Nephron progenitor cell (in vitro differentiated cells): ENCODE data around the gene TEN1.
"Not testable (repeated sequence)": the region's sequence is repeated elsewhere in the genome, so short reads cannot be mapped to it uniquely, and the experiment has no call there.

Experiments used
- DNase-seq: peaks from one replicate; pipeline ENCODE4 v3.0.0; 2021
- H3K27ac Mint-ChIP-seq: 2 replicates; pipeline ENCODE4 v1.8.0; 2021; ENCODE audit warnings: mild to moderate bottlenecking, moderate library complexity, mixed read lengths
- H3K27me3 Mint-ChIP-seq: 2 replicates; pipeline ENCODE4 v1.8.0; 2021; ENCODE audit warnings: mild to moderate bottlenecking, low read depth, mixed read lengths; ENCODE audit not compliant: poor library complexity
- H3K36me3 Mint-ChIP-seq: 2 replicates; pipeline ENCODE4 v1.8.0; 2021; ENCODE audit warnings: low read depth, mixed read lengths
- H3K4me1 Mint-ChIP-seq: 2 replicates; pipeline ENCODE4 v1.8.0; 2021; ENCODE audit warnings: mixed read lengths
- H3K4me3 Mint-ChIP-seq: 2 replicates; pipeline ENCODE4 v1.8.0; 2021; ENCODE audit warnings: mild to moderate bottlenecking, moderate library complexity, mixed read lengths
- H3K9me3 Mint-ChIP-seq: 2 replicates; pipeline ENCODE4 v1.8.0; 2021; ENCODE audit warnings: mild to moderate bottlenecking, moderate library complexity, mixed read lengths
- TF ChIP-seq, protein P1 (sequence below): fragments of 200-600 bp; sonication (generic); IDR thresholded peaks from 2 replicates; pipeline ENCODE4 v1.5.0; 2021; ENCODE audit warnings: antibody characterized with exemption

TEN1 gene

DNA sequence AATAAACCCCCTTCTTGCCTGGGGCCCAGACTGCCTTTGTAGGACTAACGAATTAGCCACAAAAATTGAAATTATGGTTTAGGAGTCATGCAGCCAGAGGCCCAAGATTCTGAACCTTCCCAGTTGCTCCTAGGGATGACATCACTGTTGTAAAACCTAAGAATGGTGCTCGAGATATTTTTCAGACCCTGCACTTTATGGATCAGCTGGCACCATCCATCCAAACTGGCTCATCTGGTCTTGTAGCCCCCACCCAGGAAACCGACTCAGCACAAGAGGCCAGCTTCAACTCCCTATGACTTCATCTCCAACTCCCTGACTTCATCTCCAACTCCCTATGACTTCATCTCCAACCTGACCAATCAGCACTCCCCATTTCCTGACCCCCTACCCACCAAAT lies 59.0 kb downstream of the TEN1 start:
- Mint-ChIP-seq H3K27ac (peak overlapping the region; percentile 14), H3K9me3 (no peaks in the 10 kb centered on the region), H3K36me3 (peaks cover 48% of the 10 kb centered on the region), H3K4me3 (no peak overlapping the region), H3K27me3 (peaks cover 5% of the 10 kb centered on the region), H3K4me1 (peaks cover 59% of the 10 kb centered on the region)
- no peak for DNase-seq
- TF ChIP-seq, protein P1, sequence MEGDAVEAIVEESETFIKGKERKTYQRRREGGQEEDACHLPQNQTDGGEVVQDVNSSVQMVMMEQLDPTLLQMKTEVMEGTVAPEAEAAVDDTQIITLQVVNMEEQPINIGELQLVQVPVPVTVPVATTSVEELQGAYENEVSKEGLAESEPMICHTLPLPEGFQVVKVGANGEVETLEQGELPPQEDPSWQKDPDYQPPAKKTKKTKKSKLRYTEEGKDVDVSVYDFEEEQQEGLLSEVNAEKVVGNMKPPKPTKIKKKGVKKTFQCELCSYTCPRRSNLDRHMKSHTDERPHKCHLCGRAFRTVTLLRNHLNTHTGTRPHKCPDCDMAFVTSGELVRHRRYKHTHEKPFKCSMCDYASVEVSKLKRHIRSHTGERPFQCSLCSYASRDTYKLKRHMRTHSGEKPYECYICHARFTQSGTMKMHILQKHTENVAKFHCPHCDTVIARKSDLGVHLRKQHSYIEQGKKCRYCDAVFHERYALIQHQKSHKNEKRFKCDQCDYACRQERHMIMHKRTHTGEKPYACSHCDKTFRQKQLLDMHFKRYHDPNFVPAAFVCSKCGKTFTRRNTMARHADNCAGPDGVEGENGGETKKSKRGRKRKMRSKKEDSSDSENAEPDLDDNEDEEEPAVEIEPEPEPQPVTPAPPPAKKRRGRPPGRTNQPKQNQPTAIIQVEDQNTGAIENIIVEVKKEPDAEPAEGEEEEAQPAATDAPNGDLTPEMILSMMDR: no peak

DNA sequence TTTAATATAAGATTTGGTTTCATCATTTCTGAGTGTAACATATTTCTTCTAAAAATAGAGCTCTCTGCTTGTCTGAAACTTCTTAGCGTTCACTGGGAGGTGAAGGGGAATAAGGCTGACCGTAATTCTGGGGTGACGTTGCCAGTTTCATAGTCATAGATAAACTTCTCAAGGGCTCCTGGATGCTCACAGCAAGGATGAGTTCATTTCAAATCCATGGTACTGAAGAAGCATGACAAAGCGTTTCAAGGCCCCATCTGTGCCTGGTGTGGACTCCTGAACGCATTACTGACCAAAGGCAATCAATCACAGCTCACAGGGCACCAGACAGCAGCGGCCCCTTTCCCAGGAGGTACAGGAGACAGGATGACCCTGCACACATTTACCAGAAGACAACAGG lies 60.1 kb downstream of the TEN1 start:
- Mint-ChIP-seq H3K36me3 (peaks cover 59% of the 10 kb centered on the region), H3K9me3 (no peaks in the 10 kb centered on the region), H3K27me3 (no peaks in the 10 kb centered on the region), H3K27ac (peak overlapping the region; percentile 14), H3K4me1 (peaks cover 59% of the 10 kb centered on the region), H3K4me3 (peak overlapping the region; percentile 58)
- TF ChIP-seq, protein P1: no peak
- no peak for DNase-seq

DNA sequence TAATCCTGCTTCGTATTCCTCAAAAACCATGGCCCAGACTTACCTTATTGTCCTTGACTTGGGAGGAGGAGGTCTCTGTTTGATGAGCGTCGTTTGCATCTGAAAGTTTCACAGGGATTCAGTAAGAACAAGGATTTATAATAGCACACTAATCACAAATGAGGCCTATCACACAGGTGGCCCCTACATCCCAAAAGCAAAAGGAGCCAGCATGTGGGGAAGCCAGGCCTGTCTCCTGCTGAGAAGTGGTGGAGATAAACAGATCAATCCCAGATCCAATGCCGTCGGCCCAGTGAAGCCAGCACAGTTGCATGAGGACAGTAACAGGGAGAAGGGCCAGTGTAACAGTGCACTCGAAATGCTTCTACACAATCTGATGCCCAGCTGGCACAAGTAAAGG lies 61.3 kb downstream of the TEN1 start:
- TF ChIP-seq, protein P1: no peak
- H3K27ac Mint-ChIP-seq: peak overlapping the region; percentile 10
- peaks cover 72% of the 10 kb centered on the region for H3K36me3 Mint-ChIP-seq
- H3K4me1 Mint-ChIP-seq: peaks cover 51% of the 10 kb centered on the region
- no peaks in the 10 kb centered on the region for H3K9me3 Mint-ChIP-seq
- H3K4me3 Mint-ChIP-seq: no peak overlapping the region
- no peak for DNase-seq
- no peaks in the 10 kb centered on the region for H3K27me3 Mint-ChIP-seq

DNA sequence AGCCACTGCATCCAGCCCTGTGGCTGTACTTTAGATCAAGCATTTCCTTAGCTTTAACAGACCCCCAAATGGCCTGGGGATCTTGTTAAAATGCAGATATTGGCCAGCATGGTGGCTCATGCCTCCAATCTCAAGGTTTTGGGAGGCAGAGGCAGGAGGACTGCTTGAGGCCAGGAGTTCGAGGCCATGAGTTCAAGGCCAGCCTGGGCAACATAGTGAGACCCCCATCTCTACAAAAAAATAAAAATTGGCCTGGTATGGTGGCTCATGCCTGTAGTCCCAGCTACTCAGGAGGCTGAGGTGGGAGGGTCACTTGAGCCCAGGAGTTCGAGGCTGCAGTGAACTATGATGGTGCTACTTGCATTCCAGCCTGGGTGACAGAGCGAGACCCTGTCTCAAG lies 63.8 kb downstream of the TEN1 start:
- H3K4me3 Mint-ChIP-seq, H3K27ac Mint-ChIP-seq, H3K27me3 Mint-ChIP-seq, H3K9me3 Mint-ChIP-seq, DNase-seq: not testable (repeated sequence)
- peaks cover 35% of the 10 kb centered on the region for H3K4me1 Mint-ChIP-seq
- H3K36me3 Mint-ChIP-seq: peaks cover 89% of the 10 kb centered on the region

DNA sequence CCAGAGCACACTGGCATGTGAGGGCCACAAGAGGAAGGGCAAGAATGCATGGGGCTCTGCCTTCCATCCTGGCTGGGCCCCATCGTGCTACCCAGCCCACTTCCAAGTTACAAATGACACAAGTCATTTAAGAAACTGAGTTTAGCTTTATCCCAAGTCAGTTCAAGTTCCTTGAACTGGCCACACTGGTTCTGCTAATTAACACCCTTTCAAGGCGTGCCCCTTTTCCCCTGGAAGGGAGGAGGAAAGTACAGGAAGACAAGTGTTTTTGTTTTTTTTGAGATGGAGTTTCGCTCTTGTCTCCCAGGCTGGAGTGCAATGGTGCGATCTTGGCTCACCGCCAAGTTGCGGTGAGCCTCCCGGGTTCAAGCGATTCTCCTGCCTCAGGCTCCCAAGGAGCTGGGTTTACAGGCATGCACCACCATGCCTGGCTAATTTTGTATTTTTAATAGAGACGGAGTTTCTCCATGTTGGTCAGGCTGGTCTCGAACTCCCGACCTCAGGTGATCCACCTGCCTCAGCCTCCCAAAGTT lies 65.5 kb downstream of the TEN1 start:
- H3K27ac Mint-ChIP-seq, H3K9me3 Mint-ChIP-seq, DNase-seq, H3K4me3 Mint-ChIP-seq, H3K27me3 Mint-ChIP-seq: not testable (repeated sequence)
- Mint-ChIP-seq H3K4me1 (peaks cover 18% of the 10 kb centered on the region), H3K36me3 (peaks cover 89% of the 10 kb centered on the region)

DNA sequence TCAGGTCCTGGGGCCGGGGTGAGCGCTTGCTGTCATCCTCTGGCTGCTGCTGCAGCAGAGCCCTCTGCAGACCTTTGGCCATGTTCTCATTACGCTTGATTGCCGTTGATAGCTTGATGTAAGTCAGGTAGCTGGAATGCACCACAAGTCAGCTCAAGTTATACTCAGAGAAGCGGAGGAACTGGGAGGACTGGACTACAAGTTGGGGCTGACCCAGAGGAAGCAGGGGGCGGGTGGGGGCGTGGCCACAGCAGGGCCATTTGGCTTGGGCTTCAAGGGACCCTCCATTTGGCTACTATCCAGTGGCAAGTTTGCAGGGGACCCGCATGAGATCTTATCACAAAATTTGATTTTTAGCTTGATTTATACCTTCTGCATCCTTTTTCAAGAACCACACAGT lies 67.0 kb downstream of the TEN1 start:
- Mint-ChIP-seq H3K36me3 (peaks cover 90% of the 10 kb centered on the region), H3K9me3 (no peaks in the 10 kb centered on the region), H3K4me1 (peaks cover 4% of the 10 kb centered on the region), H3K27ac (no peak overlapping the region), H3K4me3 (no peak overlapping the region), H3K27me3 (no peaks in the 10 kb centered on the region)
- TF ChIP-seq, protein P1: no peak
- no peak for DNase-seq

DNA sequence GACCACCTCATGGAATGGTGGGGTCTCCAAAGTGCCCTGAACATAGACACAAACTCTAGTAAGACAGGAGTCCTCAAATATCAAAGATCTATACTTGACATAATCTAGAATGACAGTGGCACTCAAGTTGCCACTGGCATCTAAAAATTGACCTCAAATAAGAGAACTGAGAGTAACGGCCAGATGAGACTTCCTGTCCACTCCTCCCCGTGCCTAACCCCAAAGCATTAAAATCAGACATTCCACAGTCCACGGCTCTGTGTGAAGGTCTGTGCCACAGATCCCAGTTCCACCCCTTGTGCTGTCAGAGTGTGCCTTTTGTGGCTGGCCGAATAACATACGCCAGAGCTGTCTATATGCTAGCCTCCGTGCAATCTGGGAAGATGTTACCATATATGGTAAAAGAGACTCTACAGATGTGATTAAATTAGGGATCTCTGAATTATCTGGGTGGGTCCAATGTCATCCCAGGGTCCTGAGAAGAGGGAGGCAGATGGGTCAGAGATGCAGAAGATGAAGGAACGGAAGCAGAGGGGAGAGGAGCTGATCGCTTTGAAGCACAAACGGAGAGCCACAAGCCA lies 69.1 kb downstream of the TEN1 start:
- Mint-ChIP-seq H3K4me3 (no peak overlapping the region), H3K36me3 (peaks cover 84% of the 10 kb centered on the region), H3K4me1 (peaks cover 6% of the 10 kb centered on the region), H3K27me3 (no peaks in the 10 kb centered on the region), H3K27ac (peak overlapping the region; percentile 28), H3K9me3 (no peaks in the 10 kb centered on the region)
- no peak for DNase-seq
- TF ChIP-seq, protein P1: no peak
